GM18867 (cell line): ENCODE data around the gene PDHA1.

Experiments used
- ATAC-seq: cut with Tn5 transposase; IDR thresholded peaks from one replicate; pipeline ENCODE4 v1.9.1; 2021; ENCODE audit warnings: mild to moderate bottlenecking, moderate library complexity; ENCODE audit not compliant: unreplicated experiment

The PDHA1 gene

GRCh38 chrX:19373351-19373891, 29.7 kb downstream of the PDHA1 start:
- no peak for ATAC-seq

GRCh38 chrX:19375546-19375945, 31.8 kb downstream of the PDHA1 start:
- no peak for ATAC-seq

GRCh38 chrX:19377799-19378198, 34.1 kb downstream of the PDHA1 start:
- ATAC-seq = no peak

GRCh38 chrX:19381326-19381725, 37.6 kb downstream of the PDHA1 start:
- ATAC-seq = no peak

GRCh38 chrX:19382555-19383145, 38.9 kb downstream of the PDHA1 start:
- no peak for ATAC-seq

GRCh38 chrX:19386679-19387078, 43.0 kb downstream of the PDHA1 start:
- ATAC-seq = no peak

GRCh38 chrX:19388064-19388679, 44.4 kb downstream of the PDHA1 start:
- no peak for ATAC-seq

- ATAC-seq = no peak
These were observed 45.0 kb downstream of the PDHA1 start for GRCh38 chrX:19388741-19389140.

- no peak for ATAC-seq
These were observed 45.6 kb downstream of the PDHA1 start for GRCh38 chrX:19389227-19389845.

- ATAC-seq = no peak
These were observed 48.4 kb downstream of the PDHA1 start for GRCh38 chrX:19392078-19392477.

GRCh38 chrX:19392703-19393102, 49.0 kb downstream of the PDHA1 start:
- ATAC-seq = no peak

GRCh38 chrX:19403696-19404095, 60.0 kb downstream of the PDHA1 start:
- no peak for ATAC-seq

GRCh38 chrX:19410259-19410658, 66.5 kb downstream of the PDHA1 start:
- ATAC-seq = no peak
